ENCODE measurements around the gene DNPEP. TPM values are rescaled to one million over a fixed set of nuclear protein-coding genes. Genes with fewer than 3 reads are reported as not detected.

The DNPEP gene
- total RNA-seq, 1 donor from 2014 or later, result 76.5 TPM

- DNase-seq (no peak), ATAC-seq (ENCODE audit: poor library complexity) (no peak)
- intact Hi-C loops (cut with DNase I), result loop anchor here (5.0 kb wide), 1 partner anchor 223 kb away; the partner anchor contains the start of gene NHEJ1
These were observed 2.9 kb downstream of the DNPEP start for GRCh38 chr2:219384859-219385258.

GRCh38 chr2:219384083-219384713, 3.5 kb downstream of the DNPEP start:
- no peak for DNase-seq
- ATAC-seq (ENCODE audit: poor library complexity), result no peak
- intact Hi-C loops (cut with DNase I), result no loop called here

GRCh38 chr2:219381448-219381847, 6.3 kb downstream of the DNPEP start:
- intact Hi-C loops (cut with DNase I), result no loop called here
- DNase-seq (no peak), ATAC-seq (ENCODE audit: poor library complexity) (no peak)

- intact Hi-C loops (cut with DNase I), result no loop called here
- ATAC-seq (ENCODE audit: poor library complexity) (no peak), DNase-seq (no peak)
These were observed 6.8 kb downstream of the DNPEP start for GRCh38 chr2:219380926-219381325.

GRCh38 chr2:219378163-219378851, 9.4 kb downstream of the DNPEP start:
- intact Hi-C loops (cut with DNase I), result no loop called here
- ATAC-seq (ENCODE audit: poor library complexity) (no peak), DNase-seq (no peak)

- DNase-seq (peak; percentile 71), ATAC-seq (ENCODE audit: poor library complexity) (peak; percentile 83)
- intact Hi-C loops (cut with DNase I), result no loop called here
These were observed 18.3 kb downstream of the DNPEP start for GRCh38 chr2:219369447-219369861.

- ATAC-seq (ENCODE audit: poor library complexity) (peak; percentile 84), DNase-seq (no peak)
- intact Hi-C loops (cut with DNase I), result no loop called here
These were observed 19.0 kb downstream of the DNPEP start for GRCh38 chr2:219368690-219369191.

- intact Hi-C loops (cut with DNase I), result no loop called here
- ATAC-seq (ENCODE audit: poor library complexity) (peak; percentile 79), DNase-seq (peak; percentile 74)
These were observed 25.1 kb downstream of the DNPEP start for GRCh38 chr2:219362524-219363164.

- ATAC-seq (ENCODE audit: poor library complexity), result no peak
- intact Hi-C loops (cut with DNase I), result no loop called here
- DNase-seq, result no peak
These were observed 25.6 kb downstream of the DNPEP start for GRCh38 chr2:219362072-219362471.

- intact Hi-C loops (cut with DNase I), result no loop called here
- ATAC-seq (ENCODE audit: poor library complexity) (peak; percentile 11), DNase-seq (no peak)
These were observed 29.3 kb downstream of the DNPEP start for GRCh38 chr2:219358170-219359075.

GRCh38 chr2:219356834-219357233, 30.9 kb downstream of the DNPEP start:
- intact Hi-C loops (cut with DNase I), result no loop called here
- DNase-seq, result no peak
- no peak for ATAC-seq (ENCODE audit: poor library complexity)

- intact Hi-C loops (cut with DNase I), result no loop called here
- no peak for DNase-seq
- no peak for ATAC-seq (ENCODE audit: poor library complexity)
These were observed 33.1 kb downstream of the DNPEP start for GRCh38 chr2:219354582-219354981.

GRCh38 chr2:219353129-219353528, 34.6 kb downstream of the DNPEP start:
- intact Hi-C loops (cut with DNase I), result no loop called here
- no peak for ATAC-seq (ENCODE audit: poor library complexity)
- no peak for DNase-seq

GRCh38 chr2:219352448-219353023, 35.2 kb downstream of the DNPEP start:
- intact Hi-C loops (cut with DNase I), result no loop called here
- ATAC-seq (ENCODE audit: poor library complexity) (peak; percentile 59), DNase-seq (no peak)

GRCh38 chr2:219350710-219351221, 36.9 kb downstream of the DNPEP start:
- intact Hi-C loops (cut with DNase I), result no loop called here
- ATAC-seq (ENCODE audit: poor library complexity) (no peak), DNase-seq (no peak)

GRCh38 chr2:219350215-219350614, 37.5 kb downstream of the DNPEP start:
- ATAC-seq (ENCODE audit: poor library complexity) (no peak), DNase-seq (no peak)
- intact Hi-C loops (cut with DNase I), result no loop called here

GRCh38 chr2:219344751-219345430, 42.8 kb downstream of the DNPEP start:
- intact Hi-C loops (cut with DNase I), result no loop called here
- DNase-seq (peak; percentile 70), ATAC-seq (ENCODE audit: poor library complexity) (peak; percentile 61)

- DNase-seq, result no peak
- intact Hi-C loops (cut with DNase I), result no loop called here
- ATAC-seq (ENCODE audit: poor library complexity), result no peak
These were observed 52.3 kb downstream of the DNPEP start for GRCh38 chr2:219335373-219335786.

Data from Right ventricle myocardium superior (tissue), 1 donor.